GM19035 (cell line): Measurements from ENCODE around the gene PDE4D.
"Not testable (repeated sequence)": the region's sequence is repeated elsewhere in the genome, so short reads cannot be mapped to it uniquely, and the experiment has no call there.

Experiments used
- ATAC-seq: cut with Tn5 transposase; IDR thresholded peaks from one replicate; pipeline ENCODE4 v1.9.1; 2021; ENCODE audit not compliant: unreplicated experiment

Gene PDE4D

DNA sequence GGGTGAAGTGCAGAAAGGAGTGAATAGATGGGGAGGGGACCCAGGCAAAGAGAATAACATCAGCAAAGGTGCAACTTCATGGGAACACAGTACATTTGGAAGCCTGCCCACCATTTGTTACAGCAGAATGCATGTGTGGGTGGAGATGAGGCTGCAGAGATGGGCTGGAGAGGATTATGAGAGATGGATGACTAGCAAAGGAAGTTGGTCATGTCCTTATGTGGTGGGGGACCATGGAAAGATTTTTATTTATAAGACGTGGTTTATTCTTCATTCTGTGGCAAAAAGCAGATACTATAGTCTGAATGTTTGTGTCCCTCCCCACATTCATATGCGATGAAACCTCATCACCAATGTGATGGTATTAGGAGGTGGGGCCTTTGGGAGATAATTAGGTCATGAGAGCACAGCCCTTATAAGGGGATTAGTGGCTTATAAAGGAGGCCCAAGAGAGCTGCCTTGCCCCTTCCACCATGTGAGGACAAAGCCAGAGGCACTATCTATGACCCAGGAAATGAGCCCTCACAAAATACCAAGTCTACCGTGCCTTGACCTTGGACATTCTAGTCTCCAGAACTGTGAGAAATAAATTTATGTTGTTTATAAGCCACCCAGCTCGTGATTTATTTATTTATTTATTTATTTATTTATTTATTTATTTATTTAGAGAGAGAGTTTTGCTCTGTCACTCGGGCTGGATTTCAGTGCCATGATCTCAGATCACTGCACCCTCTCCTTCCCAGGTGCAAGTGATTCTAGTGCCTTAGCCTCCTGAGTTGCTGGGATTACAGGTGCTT is 827.0 kb downstream of the PDE4D start:
- no peak for ATAC-seq

DNA sequence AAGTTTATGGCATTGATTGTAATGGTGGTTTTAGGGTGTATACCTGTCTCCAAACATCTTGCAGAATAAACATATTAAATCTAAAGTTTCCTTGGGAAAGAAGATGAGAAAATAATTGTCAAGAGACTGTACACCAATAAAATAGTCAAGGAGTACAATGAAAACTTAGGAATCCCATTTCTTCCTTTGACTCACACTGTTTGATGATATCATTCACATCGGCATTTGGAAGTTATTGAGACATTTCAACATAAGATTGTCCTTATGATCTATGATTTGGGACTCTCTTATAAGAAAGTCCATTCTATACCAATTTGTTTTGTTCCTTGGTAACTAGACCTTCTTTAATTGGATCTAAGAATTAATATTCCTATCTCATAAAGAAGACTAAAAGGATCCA is 828.0 kb downstream of the PDE4D start:
- no peak for ATAC-seq

DNA sequence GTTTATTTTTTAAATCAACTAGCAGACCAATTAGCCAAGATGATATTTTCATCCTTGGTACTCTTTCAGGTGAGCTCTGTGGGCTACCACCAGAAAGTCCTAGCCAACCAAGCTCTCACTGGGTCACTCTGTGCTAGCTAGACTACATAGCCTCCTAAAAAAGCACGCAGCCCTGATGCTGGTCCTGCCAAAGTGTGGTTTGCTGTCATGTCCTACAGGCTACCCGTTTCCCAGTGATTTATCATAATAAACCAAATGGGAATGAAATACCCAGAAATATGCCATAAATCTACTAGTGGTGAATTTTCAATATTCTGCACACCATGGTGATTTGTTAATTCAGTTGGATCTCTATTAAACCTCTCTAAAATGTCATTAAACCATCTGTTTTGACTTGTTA is 829.2 kb downstream of the PDE4D start:
- no peak for ATAC-seq

DNA sequence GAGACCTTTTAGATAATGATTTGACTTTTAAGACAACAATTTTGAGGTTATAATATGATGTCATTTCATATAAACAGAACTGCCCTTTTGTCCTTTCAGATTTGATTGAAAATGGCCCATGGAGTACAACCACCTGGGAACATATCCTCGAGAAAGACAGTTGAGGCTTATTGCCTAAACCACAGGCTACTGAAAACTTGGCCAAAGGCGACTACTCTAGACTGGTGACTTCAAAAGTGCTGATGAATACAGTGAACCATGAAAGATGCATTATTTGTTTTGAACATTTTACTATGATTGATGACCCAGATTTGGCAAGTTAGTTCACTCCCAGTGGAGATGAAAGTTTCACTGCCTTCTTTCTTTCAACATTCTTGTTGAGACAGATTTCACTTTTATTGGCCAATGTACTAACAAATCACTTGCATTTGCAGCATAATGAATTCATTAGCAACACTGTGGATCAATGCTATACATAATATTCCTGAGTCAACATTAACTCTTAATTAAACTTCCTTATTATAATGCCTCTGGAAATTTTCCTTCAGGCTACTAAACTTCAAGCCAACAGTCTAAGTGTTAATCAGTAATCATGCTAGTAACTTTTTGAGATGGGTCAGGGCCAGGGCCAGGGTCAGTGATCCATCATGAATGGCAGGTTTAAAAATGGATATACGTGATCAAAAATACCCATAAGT is 830.4 kb downstream of the PDE4D start:
- no peak for ATAC-seq

GRCh38 chr5:59061377-59061776 is 832.1 kb downstream of the PDE4D start:
- ATAC-seq, result no peak

DNA sequence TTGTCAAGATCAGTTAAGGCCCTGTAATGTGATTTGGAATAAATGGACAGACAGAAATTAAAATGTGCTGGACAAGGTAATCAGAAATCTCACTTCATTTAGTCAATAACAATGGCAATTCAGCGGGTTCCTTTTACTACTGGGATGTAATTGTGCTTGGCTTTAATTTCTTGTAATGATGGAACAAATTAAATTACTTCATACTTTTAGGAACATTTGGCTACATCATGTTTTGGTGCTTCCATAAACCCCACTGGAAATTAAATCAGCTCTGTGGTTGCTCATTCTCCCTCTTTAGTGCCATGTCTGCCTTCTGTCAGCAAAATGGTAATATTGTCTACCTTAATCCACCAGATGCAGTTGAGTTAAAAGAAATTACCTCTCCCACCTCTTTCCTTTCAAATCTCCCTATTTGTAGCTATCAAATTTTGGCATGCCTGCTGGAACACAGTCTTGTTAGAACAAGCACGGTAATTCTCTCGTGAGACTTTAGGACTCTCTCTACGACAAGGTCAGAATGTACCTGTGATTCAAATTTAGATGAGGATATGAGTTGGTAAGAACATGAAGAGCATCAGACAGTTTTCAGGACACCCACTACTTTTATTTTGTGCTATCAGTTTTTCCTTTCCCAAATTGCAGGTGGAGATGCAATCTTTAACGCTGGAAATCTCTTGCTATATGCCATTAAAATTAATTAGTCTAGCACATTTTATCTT is 834.4 kb downstream of the PDE4D start:
- no peak for ATAC-seq

DNA sequence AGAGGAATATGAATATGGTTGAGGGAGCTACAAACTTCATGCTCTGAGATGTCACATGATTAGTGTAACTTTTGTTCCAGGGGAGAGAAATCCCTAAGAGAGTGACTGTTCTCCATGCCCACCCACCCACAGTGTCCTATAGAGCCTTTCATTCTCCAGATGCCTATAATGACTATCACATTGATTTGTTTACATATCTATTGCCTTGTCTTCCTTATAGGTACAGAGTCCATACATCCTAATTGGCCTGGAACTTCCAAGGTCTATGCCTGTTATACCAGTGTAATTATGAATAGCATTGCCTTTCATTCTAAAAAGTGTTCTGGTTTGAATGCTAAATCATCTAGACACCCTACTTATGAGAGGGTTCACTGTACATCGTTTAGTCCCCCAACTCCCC is 835.3 kb downstream of the PDE4D start:
- no peak for ATAC-seq

DNA sequence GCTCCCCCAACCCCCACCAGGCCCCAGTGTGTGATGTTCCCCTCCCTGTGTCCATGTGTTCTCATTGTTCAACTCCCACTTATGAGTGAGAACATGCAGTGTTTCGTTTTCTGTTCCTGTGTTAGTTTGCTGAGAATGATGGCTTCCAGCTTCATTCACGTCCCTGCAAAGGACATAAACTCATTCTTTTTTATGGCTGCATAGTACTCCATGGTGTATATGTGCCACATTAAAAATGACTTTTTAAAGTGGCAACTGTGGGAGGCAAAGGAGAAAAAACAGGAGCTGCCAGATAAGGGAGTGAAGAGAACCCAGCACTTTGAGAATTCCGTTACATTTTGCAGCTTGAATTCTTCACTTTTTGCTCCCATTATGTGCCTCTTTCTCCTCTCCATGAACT is 836.9 kb downstream of the PDE4D start:
- not testable (repeated sequence) for ATAC-seq

GRCh38 chr5:59055745-59056448 is 837.6 kb downstream of the PDE4D start:
- no peak for ATAC-seq

DNA sequence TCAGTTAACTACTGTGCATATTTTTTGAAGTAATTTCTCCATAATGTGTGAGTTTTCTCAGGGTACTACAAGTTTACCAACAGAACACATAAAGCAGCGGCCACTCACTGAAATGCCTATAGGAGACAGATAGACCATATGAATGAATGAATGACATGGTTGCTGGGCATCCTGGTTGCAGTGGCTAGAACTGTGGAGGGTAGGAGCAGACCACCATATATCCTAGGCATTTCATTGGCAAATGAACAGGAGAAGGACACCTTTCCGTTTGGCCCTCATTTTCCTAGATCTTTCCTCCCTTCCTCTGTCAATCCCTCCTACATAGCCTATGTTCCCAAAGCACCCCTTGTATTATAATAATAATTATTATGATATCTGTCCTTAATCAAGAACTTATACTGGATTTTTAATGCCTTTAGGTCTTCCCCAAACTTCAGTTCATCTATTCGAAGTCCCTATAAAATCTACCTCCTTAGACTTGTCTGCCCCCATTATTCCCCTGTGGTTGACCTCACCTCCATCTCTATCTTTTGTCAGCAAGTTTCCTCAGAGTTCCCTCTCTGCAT is 838.5 kb downstream of the PDE4D start:
- no peak for ATAC-seq

DNA sequence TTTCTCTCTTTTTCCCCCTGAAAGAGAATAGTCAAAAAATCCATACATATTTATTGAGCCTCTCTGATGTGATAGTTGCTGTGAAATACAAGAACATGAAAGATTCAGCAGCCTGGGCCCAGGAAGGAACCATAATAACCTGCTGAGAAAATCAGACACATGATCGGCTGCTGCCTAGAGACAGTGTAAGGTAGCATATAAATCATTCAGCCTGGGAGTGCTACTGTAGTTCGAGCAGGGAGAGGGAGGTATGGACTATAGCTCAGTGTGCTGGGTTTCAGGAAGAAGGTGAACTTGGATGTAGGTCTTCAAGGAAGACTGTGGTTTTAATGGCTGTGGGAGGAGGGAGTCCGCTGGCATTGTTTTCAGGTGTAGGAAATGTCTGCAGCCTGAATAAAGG is 841.6 kb downstream of the PDE4D start:
- ATAC-seq, result no peak

- ATAC-seq, result no peak
Measured at GRCh38 chr5:59049095-59049494, 844.4 kb downstream of the PDE4D start.

DNA sequence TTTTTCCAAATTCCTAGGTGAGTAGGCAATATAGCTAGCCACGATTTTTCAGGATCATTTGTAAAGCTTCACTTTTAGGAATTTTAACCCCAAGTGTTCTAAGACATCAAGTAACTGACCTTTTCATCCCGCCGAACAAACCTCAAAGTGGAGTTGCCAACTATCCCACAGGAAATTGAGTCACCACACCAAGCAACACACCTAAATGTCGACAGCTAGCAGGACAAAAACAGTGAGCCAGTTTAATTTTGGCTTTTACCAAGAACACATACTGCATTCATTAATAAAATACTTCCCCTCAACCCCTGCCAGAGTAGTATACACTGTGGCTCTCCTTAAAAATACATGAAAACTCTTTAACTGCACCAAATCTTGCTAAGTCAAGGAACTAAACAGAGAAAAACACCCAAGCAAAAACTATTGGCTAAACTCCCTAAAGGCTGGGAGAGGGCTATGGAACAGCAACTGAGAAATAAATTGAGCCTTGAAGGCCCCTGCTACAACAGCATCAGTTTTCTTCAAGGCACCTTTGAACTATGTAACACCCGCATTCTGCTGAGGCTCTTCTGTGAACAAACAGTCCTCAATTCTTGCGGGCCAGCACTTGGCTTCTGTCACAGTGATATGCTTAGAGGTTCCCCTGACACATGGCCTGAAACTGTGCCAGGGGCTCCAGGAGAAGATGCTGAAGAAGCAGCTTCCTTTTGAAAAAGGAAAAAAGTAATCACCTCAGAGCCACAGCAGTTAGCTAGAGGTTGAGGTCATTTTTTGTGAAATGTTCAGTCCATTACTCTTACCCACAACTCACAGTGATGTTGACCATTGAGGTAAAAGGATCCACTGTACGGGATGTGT is 851.1 kb downstream of the PDE4D start:
- no peak for ATAC-seq

DNA sequence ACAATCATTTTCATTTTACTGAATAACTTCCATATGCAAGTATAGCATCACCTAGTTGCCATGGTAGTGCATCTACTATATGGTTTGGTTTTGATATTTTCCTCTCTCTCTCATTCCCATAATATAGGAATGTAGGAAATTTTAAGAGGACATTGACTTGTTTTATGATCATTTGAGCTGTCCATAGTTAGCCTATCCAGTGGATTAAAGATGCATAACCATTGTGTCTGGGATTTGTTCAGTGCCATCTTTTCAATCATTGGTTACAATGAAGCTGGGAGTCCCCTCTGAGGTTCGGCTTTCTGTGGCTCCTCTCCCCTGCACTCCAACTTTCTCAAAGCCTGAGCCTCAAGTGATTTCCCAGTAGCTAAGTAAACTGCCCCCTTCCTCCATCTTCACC is 852.2 kb downstream of the PDE4D start:
- no peak for ATAC-seq

DNA sequence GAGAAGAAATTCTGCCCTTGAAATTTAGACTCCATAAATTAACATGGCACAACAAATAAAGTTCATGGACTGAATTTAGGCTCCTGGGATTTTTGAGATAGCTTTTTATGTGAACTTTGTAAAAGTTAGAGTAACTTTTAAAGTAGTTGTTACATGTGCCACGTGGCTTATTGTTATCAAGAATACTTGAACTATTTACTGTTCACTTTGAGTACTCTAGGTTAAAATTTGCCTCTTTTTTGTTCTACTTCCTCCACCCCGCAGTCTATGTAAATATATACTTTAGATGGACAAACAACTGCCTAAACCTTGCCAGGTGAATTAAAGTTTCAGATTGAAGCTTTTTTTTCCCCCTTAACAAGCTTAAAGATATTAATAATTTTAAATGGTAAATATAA is 852.7 kb downstream of the PDE4D start:
- ATAC-seq, result no peak

- no peak for ATAC-seq
Measured at GRCh38 chr5:59040024-59040803, 853.3 kb downstream of the PDE4D start.

DNA sequence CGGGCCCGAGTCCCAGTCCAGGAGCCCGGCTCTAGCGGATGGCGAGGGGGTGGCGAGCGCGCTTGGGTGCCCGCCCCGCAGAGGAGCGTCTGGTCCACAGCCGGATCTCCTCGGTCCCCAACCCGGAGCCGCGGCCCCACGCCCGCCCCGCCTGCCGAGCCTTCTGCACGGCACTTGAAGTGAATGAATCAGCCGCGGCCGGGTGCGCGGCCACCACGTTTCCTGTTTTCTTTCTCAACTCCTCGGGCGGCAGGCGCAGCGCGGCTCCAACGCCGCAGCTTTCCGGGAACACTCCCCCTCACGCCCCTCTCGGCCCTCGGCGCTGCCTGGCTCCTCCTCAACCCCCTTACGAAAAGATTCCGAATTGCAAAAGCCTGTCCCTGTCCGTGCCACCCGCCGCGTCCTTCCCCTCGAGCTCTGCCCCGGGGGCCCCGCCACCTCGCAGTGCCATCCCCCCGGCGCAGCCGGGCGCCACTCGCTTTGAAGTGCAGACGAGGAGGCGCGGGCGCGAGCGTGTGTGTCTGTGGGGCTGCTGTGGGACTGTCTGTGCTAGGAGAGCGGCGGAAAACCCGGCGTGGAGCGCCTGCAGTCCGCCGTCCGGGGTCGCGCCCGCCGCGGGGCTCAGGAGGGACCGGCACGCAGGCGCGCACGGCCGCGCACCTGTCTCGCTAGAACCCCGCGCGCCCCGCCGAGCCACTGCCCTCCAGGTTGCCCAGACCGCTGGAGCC is 854.1 kb downstream of the PDE4D start:
- peak; percentile 62 for ATAC-seq

- ATAC-seq, result peak; percentile 35
Measured at GRCh38 chr5:59038798-59039295, 854.7 kb downstream of the PDE4D start.
